HepG2 (cell line): ENCODE data around the gene ANO9. TPM values are rescaled to one million over a fixed set of nuclear protein-coding genes. Genes with fewer than 3 reads are reported as not detected.

Experiments
- ATAC-seq: fragments of 200-7000 bp; cut with Tn5 transposase; 3 replicates; pipeline ENCODE4 v1.9.1; 2020; ENCODE audit warnings: mild to moderate bottlenecking, moderate library complexity
- BruUV-seq: library from RNA; stranded (reverse); fragments of 400-500 nt; replicated peaks from 2 replicates; lab custom pipeline; 2021; lab: Mats Ljungman, UMichigan
- CTCF ChIA-PET: fragments of 300-600 bp; formaldehyde crosslinking; extraction: SDS; loops from one replicate; lab custom pipeline; 2021; ENCODE audit warnings: low total read pairs, inconsistent platforms, low intra/inter-chr PET ratio; lab: Yijun Ruan, JAX
- POLR2A ChIA-PET: fragments of 350-600 bp; sonication (Branson Sonifier 250); formaldehyde crosslinking; loops from one replicate; lab custom pipeline; 2020; ENCODE audit warnings: antibody characterized with exemption, inconsistent platforms; lab: Yijun Ruan, JAX
- DNase-seq: peaks from one replicate; pipeline ENCODE4 v3.0.0-alpha.2; 2015; ENCODE audit warnings: low spot score
- FAIRE-seq: peaks from 3 replicates; lab custom pipeline; 2011; peaks lifted over from hg19 to GRCh38; lab: Jason Lieb, UNC
- H2AFZ ChIP-seq: one replicate; pipeline ENCODE4 v1.6.1; 2011; ENCODE audit warnings: low read length, inconsistent platforms
- H3K27ac ChIP-seq: fragments of 300-600 bp; 3 replicates; pipeline ENCODE4 v1.8.0; 2011; ENCODE audit warnings: mixed run types, mild to moderate bottlenecking, mixed read lengths, low read length, inconsistent platforms; ENCODE audit not compliant: insufficient read depth; ENCODE audit errors: extremely low read length
- H3K27me3 ChIP-seq, 2 experiments: fragments of 200-600 bp in 1 of 2; 2 replicates in 1 of 2; 3 replicates in 1 of 2; pipeline versions ENCODE4 v1.6.0 to v1.8.0; 2011; ENCODE audit warnings: low read length in 2 of 2, mild to moderate bottlenecking in 2 of 2, moderate library complexity in 2 of 2, inconsistent platforms in 1 of 2; ENCODE audit not compliant: insufficient read depth in 2 of 2, control insufficient read depth in 1 of 2
- H3K36me3 ChIP-seq, 2 experiments: fragments of 200-600 bp in 1 of 2; replicated peaks in 1 of 2; 2 replicates in 1 of 2; 3 replicates in 1 of 2; pipeline versions ENCODE4 v1.5.1 to v1.8.0; 2011; ENCODE audit warnings: low read length in 2 of 2, inconsistent platforms in 1 of 2; ENCODE audit not compliant: insufficient read depth in 2 of 2, control insufficient read depth in 1 of 2
- H3K4me1 ChIP-seq: 2 replicates; pipeline ENCODE4 v1.5.1; 2012; ENCODE audit warnings: low read length, inconsistent platforms; ENCODE audit not compliant: insufficient read depth
- H3K4me2 ChIP-seq: 2 replicates; pipeline ENCODE4 v1.6.0; 2011; ENCODE audit warnings: low read depth, low read length, inconsistent platforms
- H3K4me3 ChIP-seq, 3 experiments: fragments of 200-600 bp in 1 of 3; sonication (generic), shearing (Covaris generic) in 1 of 3; replicated peaks in 1 of 3; 2 replicates each; pipeline ENCODE4 v1.5.1; 2011 to 2016; ENCODE audit warnings: low read length in 3 of 3, inconsistent platforms in 2 of 3, low read depth in 2 of 3, mild to moderate bottlenecking in 2 of 3, control low read depth in 1 of 3, mixed read lengths in 1 of 3; ENCODE audit not compliant: insufficient read depth in 1 of 3
- H3K79me2 ChIP-seq: one replicate; pipeline ENCODE4 v1.6.1; 2011; ENCODE audit warnings: low read length, inconsistent platforms; ENCODE audit not compliant: insufficient read depth
- H3K9ac ChIP-seq: 2 replicates; pipeline ENCODE4 v1.6.0; 2011; ENCODE audit warnings: mild to moderate bottlenecking, low read depth, low read length, inconsistent platforms; ENCODE audit not compliant: insufficient read depth
- H3K9me3 ChIP-seq: 2 replicates; pipeline ENCODE4 v1.5.1; 2012; ENCODE audit warnings: mild to moderate bottlenecking, low read length
- H4K20me1 ChIP-seq: 2 replicates; pipeline ENCODE4 v1.6.0; 2011; ENCODE audit warnings: inconsistent platforms, mild to moderate bottlenecking, low read length, moderate library complexity; ENCODE audit not compliant: insufficient read depth
- BATF2 ChIP-seq: sonication (generic); formaldehyde crosslinking; IDR thresholded peaks from 2 replicates; pipeline ENCODE4 v1.8.0; 2022; ENCODE audit warnings: mild to moderate bottlenecking, missing genetic modification reagents, moderate library complexity
- CREBL2 ChIP-seq: sonication (generic); formaldehyde crosslinking; IDR thresholded peaks from 2 replicates; pipeline ENCODE4 v1.8.1; 2023; ENCODE audit warnings: missing genetic modification reagents, mild to moderate bottlenecking, borderline replicate concordance
- EZH2 ChIP-seq: conservative IDR thresholded peaks from 2 replicates; pipeline ENCODE4 v1.6.1; 2012; ENCODE audit warnings: mild to moderate bottlenecking, low read depth, low read length, moderate library complexity
- HOXA9 ChIP-seq: sonication (generic); formaldehyde crosslinking; IDR thresholded peaks from 2 replicates; pipeline ENCODE4 v1.8.1; 2022; ENCODE audit warnings: missing genetic modification reagents, mild to moderate bottlenecking, moderate library complexity, borderline replicate concordance
- MYC ChIP-seq: sonication (generic); formaldehyde crosslinking; IDR thresholded peaks from 2 replicates; pipeline ENCODE4 v1.9.0; 2021; ENCODE audit warnings: missing genetic modification reagents, borderline replicate concordance
- PATZ1 ChIP-seq: sonication (generic); formaldehyde crosslinking; IDR thresholded peaks from 2 replicates; pipeline ENCODE4 v1.4.0; 2020; ENCODE audit warnings: missing genetic modification reagents
- SALL1 ChIP-seq: sonication (generic); formaldehyde crosslinking; IDR thresholded peaks from 2 replicates; pipeline ENCODE4 v1.8.0; 2022; ENCODE audit warnings: mild to moderate bottlenecking, missing genetic modification reagents
- SMC3 ChIP-seq: IDR thresholded peaks from 2 replicates; pipeline ENCODE4 v1.6.1; 2011; ENCODE audit warnings: low read length, improper control_type of control experiment
- ZNF263 ChIP-seq: sonication (generic); formaldehyde crosslinking; IDR thresholded peaks from 2 replicates; pipeline ENCODE4 v1.4.0; 2020; ENCODE audit warnings: missing genetic modification reagents
- ZNF280B ChIP-seq: sonication (generic); formaldehyde crosslinking; IDR thresholded peaks from 2 replicates; pipeline ENCODE4 v1.5.0; 2020; ENCODE audit warnings: missing genetic modification reagents, mild to moderate bottlenecking, borderline replicate concordance
- ZNF468 ChIP-seq: sonication (generic); formaldehyde crosslinking; IDR thresholded peaks from 2 replicates; pipeline ENCODE4 v1.8.0; 2022; ENCODE audit warnings: mild to moderate bottlenecking, moderate library complexity, missing genetic modification reagents
- ZNF670 ChIP-seq: sonication (generic); formaldehyde crosslinking; IDR thresholded peaks from 2 replicates; pipeline ENCODE4 v1.8.0; 2022; ENCODE audit warnings: mild to moderate bottlenecking, missing genetic modification reagents, borderline replicate concordance
- ZNF687 ChIP-seq: sonication (generic); formaldehyde crosslinking; IDR thresholded peaks from 2 replicates; pipeline ENCODE4 v1.5.1; 2020; ENCODE audit warnings: mild to moderate bottlenecking, missing genetic modification reagents, moderate library complexity
- ZSCAN25 ChIP-seq: sonication (generic); formaldehyde crosslinking; IDR thresholded peaks from 2 replicates; pipeline ENCODE4 v1.8.0; 2022; ENCODE audit warnings: mild to moderate bottlenecking, missing genetic modification reagents
- WGBS: methylation state at CpG from one replicate; pipeline ENCODE4 v1.1.6; 2017; ENCODE audit warnings: low lambda C conversion rate; 5-methylcytosine and 5-hydroxymethylcytosine counted together
- in situ Hi-C: cut with HindIII; loops from 2 replicates; pipeline ENCODE4 v1.10.0; 2017; ENCODE audit warnings: low pct_unique_long_range_greater_than_20kb; ENCODE audit not compliant: extremely low pct_ligation_motif_present
- intact Hi-C: fragments of 100-400 bp; cut with micrococcal nuclease; formaldehyde crosslinking; loops from one replicate; pipeline ENCODE4 v1.10.0; 2022; ENCODE audit not compliant: unreplicated experiment
- polyA plus RNA-seq, 8 experiments: library from polyadenylated mRNA; depleted of rRNA in 3 of 8; stranded (reverse) in 7 of 8; unstranded in 1 of 8; fragments of >200 nt; fragmentation: Illumina TruSeq in 4 of 8; extraction: Trizol in 4 of 8; gene quantifications; 2 replicates each; pipeline versions ENCODE4 v1.2.1 to v1.2.3, GENCODE V29; 2011 to 2016; ENCODE audit warnings: low read depth in 4 of 8, missing spikeins in 1 of 8, mixed read lengths in 1 of 8; ENCODE audit not compliant: insufficient read depth in 1 of 8
- total RNA-seq, 5 experiments: library from RNA; depleted of rRNA; stranded (reverse); fragments of >200 nt; fragmentation: Illumina TruSeq; extraction: Trizol; gene quantifications; 2 replicates each; pipeline ENCODE4 v1.2.3, GENCODE V29; 2016; ENCODE audit warnings: low read depth in 1 of 5

Gene ANO9
- total and polyA plus RNA-seq, 2 of the 13 experiments (the other 11 are each of a cell fraction or from before 2014, with no cell fraction given) = 8.9 to 14.3 TPM

GRCh38 chr11:446891-447290 is 5.1 kb upstream of the ANO9 start:
- FAIRE-seq (no peak), ATAC-seq (no peak), DNase-seq (no peak)
- peak overlapping the region; percentile 61 for H3K9ac ChIP-seq
- peak overlapping the region; percentile 38 to 69 (median 40); a peak in 5 of 6 replicates for H3K4me3 ChIP-seq
- CTCF ChIA-PET = no interaction called here
- intact Hi-C loops (loop anchor here (5.0 kb wide), 1 partner anchor 40 kb away; no protein-coding TSS in a partner anchor), in situ Hi-C loops (no loop called here)
- H3K4me1 ChIP-seq = peaks cover 72% of the 10 kb centered on the region
- H3K79me2 ChIP-seq = peaks cover 12% of the 10 kb centered on the region
- no peaks in the 10 kb centered on the region for H3K9me3 ChIP-seq
- peak overlapping the region; percentile 87 for H3K4me2 ChIP-seq
- no peak overlapping the region for H2AFZ ChIP-seq
- no TSS peak for BruUV-seq
- H4K20me1 ChIP-seq = no peaks in the 10 kb centered on the region
- 23% methylated on average over 5 of the region's 7 CpGs for WGBS
- no peaks in the 10 kb centered on the region; a peak in 1 of 5 replicates for H3K27me3 ChIP-seq
- peak overlapping the region; percentile 69 for H3K27ac ChIP-seq
- H3K36me3 ChIP-seq = peaks cover 0 to under 1% of the 10 kb centered on the region in 2 experiments; a peak in 2 of 5 replicates
- POLR2A ChIA-PET = interaction anchor here (1.3 to 3.9 kb wide), 7 partner anchors 23 to 63 kb away, joined by 4 to 31 read pairs (median 14); partner anchors contain the start of gene PKP3
- TF ChIP-seq CREBL2 (CRISPR knock-in tag) (no peak), MYC (CRISPR knock-in tag) (peak; percentile 20; the same call in 1 of the 2 replicates), BATF2 (CRISPR knock-in tag) (no peak), ZNF468 (CRISPR knock-in tag) (no peak), ZNF687 (CRISPR knock-in tag) (peak; percentile 26), ZSCAN25 (CRISPR knock-in tag) (peak; percentile 99), SMC3 (no peak), PATZ1 (CRISPR knock-in tag) (0 out of 2 replicates have a peak, but pooled peaks have one; percentile 14), EZH2 (no peak), HOXA9 (no peak), ZNF280B (0 out of 2 replicates have a peak, but pooled peaks have one; percentile 18), ZNF670 (CRISPR knock-in tag) (no peak), ZNF263 (CRISPR knock-in tag) (peak; percentile 98), SALL1 (0 out of 2 replicates have a peak, but pooled peaks have one; percentile 18)
